Thoracic aorta (tissue), 2 donors: ENCODE results near the gene ISCA2. TPM values are rescaled to one million over a fixed set of nuclear protein-coding genes. Genes with fewer than 3 reads are reported as not detected.

Experiments used
- ATAC-seq: fragments of 150-250 bp; one replicate; pipeline ENCODE4 v1.8.0; 2017; ENCODE audit warnings: low read depth; ENCODE audit not compliant: insufficient number of reproducible peaks, low FRiP score
- DNase-seq: peaks from one replicate; pipeline ENCODE4 v3.0.0-alpha.2; 2020; ENCODE audit warnings: low spot score
- H3K27ac ChIP-seq, 2 donors: fragments of 200-600 bp; sonication (generic); 1 replicate in 1 of 2; 2 replicates in 1 of 2; pipeline ENCODE4 v1.5.1; 2016; ENCODE audit warnings: mild to moderate bottlenecking in 2 of 2, moderate library complexity in 2 of 2
- H3K27me3 ChIP-seq: fragments of 200-600 bp; sonication (generic); replicated peaks from 2 replicates; pipeline ENCODE4 v1.6.0; 2016; ENCODE audit warnings: mild to moderate bottlenecking; ENCODE audit not compliant: insufficient read depth
- H3K36me3 ChIP-seq: fragments of 200-600 bp; sonication (generic); one replicate; pipeline ENCODE4 v1.5.1; 2016
- H3K4me1 ChIP-seq, 2 donors: fragments of 200-600 bp; sonication (generic); 1 replicate in 1 of 2; 2 replicates in 1 of 2; pipeline versions ENCODE4 v1.5.1 to v1.6.0; 2016; ENCODE audit warnings: low read depth in 2 of 2, mild to moderate bottlenecking in 1 of 2; ENCODE audit not compliant: control insufficient read depth in 1 of 2
- H3K4me3 ChIP-seq: fragments of 200-600 bp; sonication (generic); 2 replicates; pipeline ENCODE4 v1.5.1; 2016; ENCODE audit warnings: mild to moderate bottlenecking
- H3K9me3 ChIP-seq: fragments of 200-600 bp; sonication (generic); 2 replicates; pipeline ENCODE4 v1.5.1; 2016
- total RNA-seq, 2 donors: library from RNA; depleted of rRNA; stranded (reverse); fragments of >200 nt; gene quantifications; one replicate each; pipeline versions ENCODE4 v1.1.0 to v1.2.3, GENCODE V29; 2016
- TF ChIP-seq, protein P1 (sequence below): fragments of 200-600 bp; sonication (generic); IDR thresholded peaks from one replicate; pipeline ENCODE4 v1.5.1; 2019; ENCODE audit warnings: antibody characterized with exemption

ISCA2 gene
- total RNA-seq, 2 donors from 2014 or later = 6.5 to 22.2 TPM

- TF ChIP-seq, protein P1, sequence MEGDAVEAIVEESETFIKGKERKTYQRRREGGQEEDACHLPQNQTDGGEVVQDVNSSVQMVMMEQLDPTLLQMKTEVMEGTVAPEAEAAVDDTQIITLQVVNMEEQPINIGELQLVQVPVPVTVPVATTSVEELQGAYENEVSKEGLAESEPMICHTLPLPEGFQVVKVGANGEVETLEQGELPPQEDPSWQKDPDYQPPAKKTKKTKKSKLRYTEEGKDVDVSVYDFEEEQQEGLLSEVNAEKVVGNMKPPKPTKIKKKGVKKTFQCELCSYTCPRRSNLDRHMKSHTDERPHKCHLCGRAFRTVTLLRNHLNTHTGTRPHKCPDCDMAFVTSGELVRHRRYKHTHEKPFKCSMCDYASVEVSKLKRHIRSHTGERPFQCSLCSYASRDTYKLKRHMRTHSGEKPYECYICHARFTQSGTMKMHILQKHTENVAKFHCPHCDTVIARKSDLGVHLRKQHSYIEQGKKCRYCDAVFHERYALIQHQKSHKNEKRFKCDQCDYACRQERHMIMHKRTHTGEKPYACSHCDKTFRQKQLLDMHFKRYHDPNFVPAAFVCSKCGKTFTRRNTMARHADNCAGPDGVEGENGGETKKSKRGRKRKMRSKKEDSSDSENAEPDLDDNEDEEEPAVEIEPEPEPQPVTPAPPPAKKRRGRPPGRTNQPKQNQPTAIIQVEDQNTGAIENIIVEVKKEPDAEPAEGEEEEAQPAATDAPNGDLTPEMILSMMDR = no peak
- peaks cover under 1 to 5% of the 10 kb centered on the region in 2 donors for H3K4me1 ChIP-seq
- ATAC-seq = no peak
- no peaks in the 10 kb centered on the region for H3K27me3 ChIP-seq
- no peak overlapping the region for H3K27ac ChIP-seq
- H3K4me3 ChIP-seq = no peak overlapping the region
- no peak for DNase-seq
- H3K36me3 ChIP-seq = peaks cover 51% of the 10 kb centered on the region
- H3K9me3 ChIP-seq = no peaks in the 10 kb centered on the region
These were observed 11.0 kb upstream of the ISCA2 start for GRCh38 chr14:74482571-74482970.

DNA sequence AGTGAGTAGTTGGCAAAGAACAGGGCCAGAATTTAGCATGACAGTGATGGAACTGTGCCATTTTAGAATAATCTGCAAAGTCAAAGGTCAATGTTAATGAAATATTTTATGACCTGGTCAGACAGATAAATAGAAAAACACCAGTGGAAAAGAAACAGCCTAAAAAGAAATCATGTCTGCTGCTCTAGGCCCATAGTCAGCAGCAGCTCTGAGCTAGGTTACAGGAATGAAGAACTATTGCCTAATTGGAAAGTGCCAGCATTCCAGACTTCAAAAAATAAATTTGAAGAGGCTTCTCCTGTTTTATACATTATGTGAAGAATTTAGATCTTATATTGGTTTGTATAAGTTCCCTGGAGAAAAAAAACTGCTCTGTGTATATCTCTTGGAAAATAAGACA is 10.2 kb upstream of the ISCA2 start:
- no peak for ATAC-seq
- DNase-seq = no peak
- H3K36me3 ChIP-seq = peaks cover 51% of the 10 kb centered on the region
- H3K27ac ChIP-seq = no peak overlapping the region
- no peaks in the 10 kb centered on the region for H3K9me3 ChIP-seq
- no peaks in the 10 kb centered on the region for H3K27me3 ChIP-seq
- H3K4me3 ChIP-seq = no peak overlapping the region
- TF ChIP-seq, protein P1 = no peak
- H3K4me1 ChIP-seq = peaks cover 6 to 8% of the 10 kb centered on the region in 2 donors

DNA sequence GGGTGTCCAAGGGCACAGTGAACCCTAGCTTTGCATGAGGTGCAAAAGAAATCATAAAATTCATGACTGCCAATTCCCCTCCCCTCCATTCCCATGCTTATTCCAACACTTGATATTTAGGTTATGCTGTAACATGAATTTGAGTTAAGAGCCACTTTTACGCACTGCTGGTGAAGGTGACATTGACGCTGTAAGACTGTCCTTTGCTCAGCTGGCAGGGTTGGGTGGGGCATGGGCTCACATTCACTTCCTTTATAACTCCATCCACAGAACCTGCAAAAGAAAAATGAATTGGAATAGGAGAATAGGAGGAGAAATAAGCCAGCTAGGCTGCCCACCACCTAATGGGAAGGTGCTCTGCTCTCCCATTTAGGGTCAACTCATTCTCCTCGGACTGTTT is 7.4 kb upstream of the ISCA2 start:
- Histone ChIP-seq H3K4me1 (peaks cover 19 to 27% of the 10 kb centered on the region in 2 donors), H3K4me3 (no peak overlapping the region), H3K27me3 (no peaks in the 10 kb centered on the region), H3K36me3 (peaks cover 27% of the 10 kb centered on the region), H3K27ac (no peak overlapping the region), H3K9me3 (no peaks in the 10 kb centered on the region)
- no peak for DNase-seq
- TF ChIP-seq, protein P1 = no peak
- no peak for ATAC-seq

DNA sequence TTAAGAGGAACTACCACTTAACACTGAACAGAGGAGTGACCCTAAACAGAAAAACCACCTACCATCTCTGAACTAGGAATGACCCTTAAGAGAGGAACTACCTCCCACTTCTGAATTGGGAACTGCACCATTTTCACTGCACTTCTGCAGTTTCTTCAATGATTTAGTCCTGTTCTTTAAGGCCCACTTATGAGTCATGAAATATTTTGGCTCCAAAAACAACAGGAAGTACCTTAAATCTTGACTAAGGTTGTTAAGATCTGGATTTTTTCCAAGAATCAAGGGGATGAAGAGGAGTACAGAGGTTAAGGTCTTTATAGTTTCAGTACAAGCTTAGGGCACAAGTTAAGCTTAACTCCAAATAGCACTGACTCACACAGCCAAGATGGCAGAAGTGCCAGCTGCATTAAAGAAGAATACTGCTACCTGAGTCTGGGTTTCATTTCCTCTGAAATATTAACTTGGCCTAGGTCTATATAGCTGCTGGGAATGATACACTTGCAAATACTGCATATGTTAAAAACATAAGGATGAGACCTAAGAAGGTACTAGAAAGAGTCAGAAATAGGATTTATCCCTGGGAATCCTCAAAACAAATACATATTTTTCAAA is 4.7 kb upstream of the ISCA2 start:
- ATAC-seq (no peak), DNase-seq (no peak)
- Histone ChIP-seq H3K27me3 (no peaks in the 10 kb centered on the region), H3K27ac (peak overlapping the region in 1 of 2 donors; percentile 46), H3K4me1 (peaks cover 24 to 39% of the 10 kb centered on the region in 2 donors), H3K36me3 (peaks cover 11% of the 10 kb centered on the region), H3K4me3 (no peak overlapping the region), H3K9me3 (no peaks in the 10 kb centered on the region)
- TF ChIP-seq, protein P1 = no peak

GRCh38 chr14:74490486-74490885 is 3.1 kb upstream of the ISCA2 start:
- H3K4me3 ChIP-seq = no peak overlapping the region
- H3K27ac ChIP-seq = no peak overlapping the region
- no peaks in the 10 kb centered on the region for H3K27me3 ChIP-seq
- peaks cover 29 to 53% of the 10 kb centered on the region in 2 donors for H3K4me1 ChIP-seq
- ATAC-seq (no peak), DNase-seq (no peak)
- peaks cover 6% of the 10 kb centered on the region for H3K36me3 ChIP-seq
- TF ChIP-seq, protein P1 = no peak
- no peaks in the 10 kb centered on the region for H3K9me3 ChIP-seq
